OCI-LY7 (cell line): Measurements from ENCODE around the gene BMP5. TPM values are rescaled to one million over a fixed set of nuclear protein-coding genes. Genes with fewer than 3 reads are reported as not detected.

Experiments
- BruUV-seq: library from RNA; stranded (reverse); fragments of 400-500 nt; replicated peaks from 2 replicates; lab custom pipeline; 2021; lab: Mats Ljungman, UMichigan
- CTCF ChIA-PET: fragments of 300-600 bp; sonication (Branson Sonifier 250); formaldehyde crosslinking; loops from one replicate; lab custom pipeline; 2022; ENCODE audit warnings: antibody characterized with exemption; ENCODE audit not compliant: unreplicated experiment; lab: Charles Lee
- POLR2A ChIA-PET: fragments of 300-600 bp; sonication (Branson Sonifier 250); formaldehyde crosslinking; loops from one replicate; lab custom pipeline; 2022; ENCODE audit warnings: antibody characterized with exemption; lab: Charles Lee
- DNase-seq: peaks from one replicate; pipeline ENCODE4 v3.0.0-alpha.2; 2015; ENCODE audit warnings: low spot score
- H2AFZ ChIP-seq: fragments of 200-600 bp; sonication (generic), shearing (Covaris generic); 2 replicates; pipeline ENCODE4 v1.6.1; 2014; ENCODE audit warnings: mild to moderate bottlenecking, antibody characterized with exemption, low read length, moderate library complexity
- H3K27ac ChIP-seq: fragments of 200-600 bp; sonication (generic); 2 replicates; pipeline ENCODE4 v1.5.1; 2014; ENCODE audit warnings: mixed run types, low read depth, mild to moderate bottlenecking, moderate library complexity, low read length, inconsistent platforms; ENCODE audit not compliant: poor library complexity, severe bottlenecking
- H3K36me3 ChIP-seq: fragments of 200-600 bp; sonication (generic); 2 replicates; pipeline ENCODE4 v1.6.1; 2014; ENCODE audit warnings: mild to moderate bottlenecking, antibody characterized with exemption, low read length, moderate library complexity, mixed read lengths; ENCODE audit not compliant: insufficient read depth
- H3K4me1 ChIP-seq: fragments of 200-600 bp; sonication (generic); 2 replicates; pipeline ENCODE4 v1.5.1; 2014; ENCODE audit warnings: mild to moderate bottlenecking, low read length; ENCODE audit not compliant: insufficient read depth, poor library complexity, severe bottlenecking
- H3K4me2 ChIP-seq: fragments of 200-600 bp; sonication (generic); 2 replicates; pipeline ENCODE4 v1.6.1; 2014; ENCODE audit warnings: mild to moderate bottlenecking, low read length
- H3K4me3 ChIP-seq: fragments of 200-600 bp; sonication (generic); 2 replicates; pipeline ENCODE4 v1.5.1; 2014; ENCODE audit warnings: mild to moderate bottlenecking, low read depth, low read length; ENCODE audit not compliant: poor library complexity, severe bottlenecking
- H3K79me2 ChIP-seq: fragments of 200-600 bp; sonication (generic); 2 replicates; pipeline ENCODE4 v1.6.1; 2016; ENCODE audit warnings: low read depth, mild to moderate bottlenecking, low read length, moderate library complexity, mixed read lengths; ENCODE audit not compliant: insufficient read depth
- H3K9me2 ChIP-seq: fragments of 200-600 bp; sonication (generic); 2 replicates; pipeline ENCODE4 v1.6.1; 2016; ENCODE audit warnings: mild to moderate bottlenecking, low read length, mixed read lengths; ENCODE audit not compliant: insufficient read depth
- H3K9me3 ChIP-seq: fragments of 200-600 bp; sonication (generic); 2 replicates; pipeline ENCODE4 v1.6.1; 2014; ENCODE audit warnings: mild to moderate bottlenecking, mixed run types, low read length, mixed read lengths
- H4K20me1 ChIP-seq: fragments of 200-600 bp; sonication (generic); 2 replicates; pipeline ENCODE4 v1.6.1; 2014; ENCODE audit warnings: mild to moderate bottlenecking, antibody characterized with exemption, low read length, moderate library complexity, mixed read lengths; ENCODE audit not compliant: insufficient read depth
- CTCF ChIP-seq: fragments of 200-600 bp; sonication (generic); conservative IDR thresholded peaks from 2 replicates; pipeline ENCODE4 v1.5.1; 2014; ENCODE audit warnings: mild to moderate bottlenecking, antibody characterized with exemption, low read length, moderate library complexity, mixed read lengths
- EZH2phosphoT487 ChIP-seq: fragments of 200-600 bp; sonication (generic); IDR thresholded peaks from 2 replicates; pipeline ENCODE4 v1.6.1; 2018; ENCODE audit warnings: low read depth, borderline replicate concordance, mild to moderate bottlenecking, mixed run types, antibody characterized with exemption, low read length, moderate library complexity, mixed read lengths
- intact Hi-C: fragments of 100-400 bp; cut with micrococcal nuclease; formaldehyde crosslinking; loops from one replicate; pipeline ENCODE4 v1.10.0; 2022; ENCODE audit not compliant: unreplicated experiment
- total RNA-seq, 2 experiments: library from RNA; depleted of rRNA in 1 of 2; stranded (reverse); fragments of >200 nt in 1 of 2; shearing (Covaris generic) in 1 of 2; gene quantifications; 2 replicates each; pipeline ENCODE4 v1.2.3, GENCODE V29; 2014 to 2022

BMP5 gene
- total RNA-seq, 2 experiments from 2014 or later, result not detected

- no TSS peak for BruUV-seq
- CTCF ChIA-PET, result no interaction called here
These were observed 5.7 kb downstream of the BMP5 start for GRCh38 chr6:55869674-55870073.

GRCh38 chr6:55868771-55869479 lies 6.5 kb downstream of the BMP5 start:
- Histone ChIP-seq H3K27ac (no peak overlapping the region), H3K9me2 (no peaks in the 10 kb centered on the region), H4K20me1 (no peaks in the 10 kb centered on the region), H3K4me3 (no peak overlapping the region), H2AFZ (no peak overlapping the region), H3K4me2 (no peak overlapping the region), H3K4me1 (no peaks in the 10 kb centered on the region), H3K9me3 (no peaks in the 10 kb centered on the region), H3K79me2 (no peaks in the 10 kb centered on the region), H3K36me3 (no peaks in the 10 kb centered on the region)
- no TSS peak for BruUV-seq
- CTCF ChIA-PET, result no interaction called here
- POLR2A ChIA-PET, result no interaction called here
- no peak for TF ChIP-seq CTCF
- no peak for TF ChIP-seq EZH2phosphoT487
- DNase-seq, result no peak
- intact Hi-C loops, result no loop called here

More at GRCh38 chr6:55869674-55870073, 5.7 kb downstream of the BMP5 start:
- Histone ChIP-seq H4K20me1 (no peaks in the 10 kb centered on the region), H2AFZ (no peak overlapping the region), H3K4me3 (no peak overlapping the region), H3K4me2 (no peak overlapping the region), H3K4me1 (no peaks in the 10 kb centered on the region), H3K27ac (no peak overlapping the region), H3K9me3 (no peaks in the 10 kb centered on the region), H3K79me2 (no peaks in the 10 kb centered on the region), H3K9me2 (no peaks in the 10 kb centered on the region), H3K36me3 (no peaks in the 10 kb centered on the region)
- DNase-seq, result no peak
- no peak for TF ChIP-seq CTCF
- TF ChIP-seq EZH2phosphoT487, result no peak
- POLR2A ChIA-PET, result no interaction called here
- intact Hi-C loops, result no loop called here

- ChIA-PET CTCF (no interaction called here), POLR2A (no interaction called here)
- BruUV-seq, result no TSS peak
- Histone ChIP-seq H3K79me2 (no peaks in the 10 kb centered on the region), H3K4me2 (no peak overlapping the region), H3K4me3 (no peak overlapping the region), H3K4me1 (no peaks in the 10 kb centered on the region), H2AFZ (no peak overlapping the region), H3K27ac (no peak overlapping the region), H3K36me3 (no peaks in the 10 kb centered on the region), H3K9me2 (no peaks in the 10 kb centered on the region), H3K9me3 (no peaks in the 10 kb centered on the region), H4K20me1 (no peaks in the 10 kb centered on the region)
- DNase-seq, result no peak
- TF ChIP-seq CTCF (no peak), EZH2phosphoT487 (no peak)
- intact Hi-C loops, result no loop called here
These were observed 7.2 kb downstream of the BMP5 start for GRCh38 chr6:55868176-55868575.
